Measurements from ENCODE around the gene MYADM.
"Not testable (repeated sequence)": the region's sequence is repeated elsewhere in the genome, so short reads cannot be mapped to it uniquely, and the experiment has no call there.

MYADM gene

DNA sequence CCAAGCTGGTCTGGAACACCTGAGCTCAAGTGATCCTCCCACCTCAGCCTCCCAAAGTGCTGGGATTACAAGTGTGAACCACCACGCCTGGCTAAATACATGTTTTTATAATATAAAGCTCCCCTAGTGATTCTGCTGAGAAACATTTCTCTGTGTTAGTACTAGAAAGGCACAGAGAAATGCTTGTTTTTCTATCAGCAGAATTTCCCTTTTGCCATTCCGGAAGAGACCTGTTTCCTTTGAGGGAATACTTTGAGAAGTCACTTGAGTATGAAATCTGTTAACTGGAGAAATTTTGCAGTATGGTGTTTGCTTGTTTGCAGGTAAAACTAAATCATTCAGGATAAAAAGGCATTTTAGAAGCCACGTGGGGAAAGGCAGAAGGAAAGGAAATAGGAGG lies 39.2 kb upstream of the MYADM start:
- Histone ChIP-seq H3K27ac (ENCODE audit: extremely low read depth, low read depth, low read length) (no peak overlapping the region), H3K36me3 (ENCODE audit: control insufficient read depth in 2 of 2, insufficient read depth in 1 of 2, low read length in 2 of 2) (no peaks in the 10 kb centered on the region), H3K4me1 (ENCODE audit: control insufficient read depth, insufficient read depth, low read length) (no peaks in the 10 kb centered on the region), H3K9me3 (ENCODE audit: control insufficient read depth, insufficient read depth, low read depth, low read length) (no peaks in the 10 kb centered on the region), H3K4me3 (ENCODE audit: low read depth, low read length) (no peak overlapping the region)
- no peak for TF ChIP-seq ZNF239 (tag by site-specific recombination; IDR thresholded peaks at IDR 0.05)
- TF ChIP-seq, protein P1, sequence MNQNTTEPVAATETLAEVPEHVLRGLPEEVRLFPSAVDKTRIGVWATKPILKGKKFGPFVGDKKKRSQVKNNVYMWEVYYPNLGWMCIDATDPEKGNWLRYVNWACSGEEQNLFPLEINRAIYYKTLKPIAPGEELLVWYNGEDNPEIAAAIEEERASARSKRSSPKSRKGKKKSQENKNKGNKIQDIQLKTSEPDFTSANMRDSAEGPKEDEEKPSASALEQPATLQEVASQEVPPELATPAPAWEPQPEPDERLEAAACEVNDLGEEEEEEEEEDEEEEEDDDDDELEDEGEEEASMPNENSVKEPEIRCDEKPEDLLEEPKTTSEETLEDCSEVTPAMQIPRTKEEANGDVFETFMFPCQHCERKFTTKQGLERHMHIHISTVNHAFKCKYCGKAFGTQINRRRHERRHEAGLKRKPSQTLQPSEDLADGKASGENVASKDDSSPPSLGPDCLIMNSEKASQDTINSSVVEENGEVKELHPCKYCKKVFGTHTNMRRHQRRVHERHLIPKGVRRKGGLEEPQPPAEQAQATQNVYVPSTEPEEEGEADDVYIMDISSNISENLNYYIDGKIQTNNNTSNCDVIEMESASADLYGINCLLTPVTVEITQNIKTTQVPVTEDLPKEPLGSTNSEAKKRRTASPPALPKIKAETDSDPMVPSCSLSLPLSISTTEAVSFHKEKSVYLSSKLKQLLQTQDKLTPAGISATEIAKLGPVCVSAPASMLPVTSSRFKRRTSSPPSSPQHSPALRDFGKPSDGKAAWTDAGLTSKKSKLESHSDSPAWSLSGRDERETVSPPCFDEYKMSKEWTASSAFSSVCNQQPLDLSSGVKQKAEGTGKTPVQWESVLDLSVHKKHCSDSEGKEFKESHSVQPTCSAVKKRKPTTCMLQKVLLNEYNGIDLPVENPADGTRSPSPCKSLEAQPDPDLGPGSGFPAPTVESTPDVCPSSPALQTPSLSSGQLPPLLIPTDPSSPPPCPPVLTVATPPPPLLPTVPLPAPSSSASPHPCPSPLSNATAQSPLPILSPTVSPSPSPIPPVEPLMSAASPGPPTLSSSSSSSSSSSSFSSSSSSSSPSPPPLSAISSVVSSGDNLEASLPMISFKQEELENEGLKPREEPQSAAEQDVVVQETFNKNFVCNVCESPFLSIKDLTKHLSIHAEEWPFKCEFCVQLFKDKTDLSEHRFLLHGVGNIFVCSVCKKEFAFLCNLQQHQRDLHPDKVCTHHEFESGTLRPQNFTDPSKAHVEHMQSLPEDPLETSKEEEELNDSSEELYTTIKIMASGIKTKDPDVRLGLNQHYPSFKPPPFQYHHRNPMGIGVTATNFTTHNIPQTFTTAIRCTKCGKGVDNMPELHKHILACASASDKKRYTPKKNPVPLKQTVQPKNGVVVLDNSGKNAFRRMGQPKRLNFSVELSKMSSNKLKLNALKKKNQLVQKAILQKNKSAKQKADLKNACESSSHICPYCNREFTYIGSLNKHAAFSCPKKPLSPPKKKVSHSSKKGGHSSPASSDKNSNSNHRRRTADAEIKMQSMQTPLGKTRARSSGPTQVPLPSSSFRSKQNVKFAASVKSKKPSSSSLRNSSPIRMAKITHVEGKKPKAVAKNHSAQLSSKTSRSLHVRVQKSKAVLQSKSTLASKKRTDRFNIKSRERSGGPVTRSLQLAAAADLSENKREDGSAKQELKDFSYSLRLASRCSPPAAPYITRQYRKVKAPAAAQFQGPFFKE (tag by site-specific recombination; IDR thresholded peaks at IDR 0.05; ENCODE audit: borderline replicate concordance): no peak
- no peak for TF ChIP-seq ZNF335 (tag by site-specific recombination; conservative IDR thresholded peaks at IDR 0.05)
- TF ChIP-seq ZNF248 (tag by site-specific recombination; IDR thresholded peaks at IDR 0.05): no peak
- TF ChIP-seq HOXC10 (CRISPR knock-in tag; IDR thresholded peaks at IDR 0.05): no peak
- no peak for TF ChIP-seq GLIS2 (tag by site-specific recombination; IDR thresholded peaks at IDR 0.05)
- TF ChIP-seq ZNF132 (tag by site-specific recombination; IDR thresholded peaks at IDR 0.05; ENCODE audit: borderline replicate concordance): no peak
- no peak for TF ChIP-seq SP3 (tag by site-specific recombination; IDR thresholded peaks at IDR 0.05)
- no peak for TF ChIP-seq ZNF10 (tag by site-specific recombination; IDR thresholded peaks at IDR 0.05)
- TF ChIP-seq ZNF501 (tag by site-specific recombination; IDR thresholded peaks at IDR 0.05): no peak
- no peak for TF ChIP-seq ZNF777 (tag by site-specific recombination; IDR thresholded peaks at IDR 0.05; ENCODE audit: borderline replicate concordance)
- TF ChIP-seq ZNF302 (tag by site-specific recombination; IDR thresholded peaks at IDR 0.05; ENCODE audit: low read depth): no peak
- no peak for TF ChIP-seq KLF7 (tag by site-specific recombination; IDR thresholded peaks at IDR 0.05; ENCODE audit: borderline replicate concordance)
- TF ChIP-seq, protein P2, sequence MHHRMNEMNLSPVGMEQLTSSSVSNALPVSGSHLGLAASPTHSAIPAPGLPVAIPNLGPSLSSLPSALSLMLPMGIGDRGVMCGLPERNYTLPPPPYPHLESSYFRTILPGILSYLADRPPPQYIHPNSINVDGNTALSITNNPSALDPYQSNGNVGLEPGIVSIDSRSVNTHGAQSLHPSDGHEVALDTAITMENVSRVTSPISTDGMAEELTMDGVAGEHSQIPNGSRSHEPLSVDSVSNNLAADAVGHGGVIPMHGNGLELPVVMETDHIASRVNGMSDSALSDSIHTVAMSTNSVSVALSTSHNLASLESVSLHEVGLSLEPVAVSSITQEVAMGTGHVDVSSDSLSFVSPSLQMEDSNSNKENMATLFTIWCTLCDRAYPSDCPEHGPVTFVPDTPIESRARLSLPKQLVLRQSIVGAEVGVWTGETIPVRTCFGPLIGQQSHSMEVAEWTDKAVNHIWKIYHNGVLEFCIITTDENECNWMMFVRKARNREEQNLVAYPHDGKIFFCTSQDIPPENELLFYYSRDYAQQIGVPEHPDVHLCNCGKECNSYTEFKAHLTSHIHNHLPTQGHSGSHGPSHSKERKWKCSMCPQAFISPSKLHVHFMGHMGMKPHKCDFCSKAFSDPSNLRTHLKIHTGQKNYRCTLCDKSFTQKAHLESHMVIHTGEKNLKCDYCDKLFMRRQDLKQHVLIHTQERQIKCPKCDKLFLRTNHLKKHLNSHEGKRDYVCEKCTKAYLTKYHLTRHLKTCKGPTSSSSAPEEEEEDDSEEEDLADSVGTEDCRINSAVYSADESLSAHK (tag by site-specific recombination; IDR thresholded peaks at IDR 0.05): no peak
- no peak for TF ChIP-seq FEZF1 (tag by site-specific recombination; IDR thresholded peaks at IDR 0.05)
- TF ChIP-seq KLF10 (tag by site-specific recombination; IDR thresholded peaks at IDR 0.05): no peak
- no peak for TF ChIP-seq ZNF140 (tag by site-specific recombination; IDR thresholded peaks at IDR 0.05)
- TF ChIP-seq ZNF596 (tag by site-specific recombination; IDR thresholded peaks at IDR 0.05): no peak
- ChIA-PET CTCF (interaction anchor here (1.2 kb wide), 1 partner anchor 19 kb away, joined by 3 read pairs; no protein-coding TSS in a partner anchor), POLR2A (no interaction called here)

DNA sequence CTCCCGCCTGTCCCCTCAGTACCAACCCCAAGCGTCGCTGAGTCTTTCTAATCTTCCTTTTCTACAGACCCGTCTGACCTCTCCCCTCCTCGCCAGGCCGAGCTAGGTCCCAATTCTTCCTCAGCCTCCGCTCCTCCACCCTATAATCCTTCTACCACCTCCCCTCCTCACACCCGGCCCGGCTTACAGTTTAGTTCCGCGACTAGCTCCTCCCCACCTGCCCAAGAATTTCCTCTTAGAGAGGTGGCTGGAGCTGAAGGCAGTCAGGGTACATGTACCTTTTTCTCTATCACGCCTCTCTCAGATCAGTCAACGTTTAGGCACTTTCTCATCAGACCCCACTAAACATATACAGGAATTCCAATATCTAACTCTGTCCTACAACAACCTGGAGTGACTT lies 34.8 kb upstream of the MYADM start:
- H3K4me3 ChIP-seq (ENCODE audit: low read depth, low read length); H3K27ac ChIP-seq (ENCODE audit: extremely low read depth, low read depth, low read length); H3K36me3 ChIP-seq (ENCODE audit: control insufficient read depth in 2 of 2, insufficient read depth in 1 of 2, low read length in 2 of 2); POLR2A ChIA-PET; H3K9me3 ChIP-seq (ENCODE audit: control insufficient read depth, insufficient read depth, low read depth, low read length); H3K4me1 ChIP-seq (ENCODE audit: control insufficient read depth, insufficient read depth, low read length): not testable (repeated sequence)
- CTCF ChIA-PET: interaction anchor here (1.1 kb wide), 1 partner anchor 192 kb away, joined by 4 read pairs; no protein-coding TSS in a partner anchor

DNA sequence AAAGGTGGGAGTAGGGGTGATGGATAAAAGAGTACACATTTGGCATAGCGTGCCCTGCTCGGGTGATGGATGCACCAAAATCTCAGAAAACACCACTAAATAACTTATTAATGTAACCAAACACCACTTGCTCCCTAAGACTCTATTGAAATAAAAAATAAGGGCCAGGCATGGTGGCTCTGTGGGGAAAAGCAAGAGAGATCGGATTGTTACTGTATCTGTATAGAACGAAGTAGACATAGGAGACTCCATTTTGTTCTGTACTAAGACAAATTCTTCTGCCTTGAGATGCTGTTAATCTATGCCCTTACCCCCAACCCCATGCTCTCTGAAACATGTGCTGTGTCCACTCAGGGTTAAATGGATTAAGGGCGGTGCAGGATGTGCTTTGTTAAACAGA lies 29.2 kb upstream of the MYADM start:
- POLR2A ChIA-PET; H3K27ac ChIP-seq (ENCODE audit: extremely low read depth, low read depth, low read length); CTCF ChIA-PET: not testable (repeated sequence)

DNA sequence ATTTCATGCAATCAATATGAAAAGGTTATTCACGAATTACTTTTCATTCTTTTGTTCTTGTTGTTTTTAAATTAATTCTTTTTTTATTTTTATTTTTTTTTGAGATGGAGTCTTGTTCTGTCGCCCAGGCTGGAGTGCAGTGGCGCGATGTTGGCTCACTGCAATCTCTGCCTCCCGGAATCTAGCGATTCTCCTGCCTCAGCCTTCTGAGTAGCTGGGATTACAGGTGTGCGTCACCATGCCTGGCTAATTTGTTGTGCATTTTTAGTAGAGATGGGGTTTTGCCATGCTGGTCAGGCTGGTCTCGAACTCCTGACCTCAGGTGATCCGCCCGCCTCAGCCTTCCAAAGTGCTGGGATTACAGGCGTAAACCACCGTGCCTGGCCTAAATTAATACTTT lies 27.4 kb upstream of the MYADM start:
- H3K36me3 ChIP-seq (ENCODE audit: control insufficient read depth in 2 of 2, insufficient read depth in 1 of 2, low read length in 2 of 2); H3K27ac ChIP-seq (ENCODE audit: extremely low read depth, low read depth, low read length); H3K4me1 ChIP-seq (ENCODE audit: control insufficient read depth, insufficient read depth, low read length); H3K4me3 ChIP-seq (ENCODE audit: low read depth, low read length); H3K9me3 ChIP-seq (ENCODE audit: control insufficient read depth, insufficient read depth, low read depth, low read length); POLR2A ChIA-PET: not testable (repeated sequence)
- CTCF ChIA-PET: interaction anchor here (0.6 to 2.3 kb wide), 5 partner anchors 16 to 341 kb away, joined by 3 to 8 read pairs (median 3); no protein-coding TSS in a partner anchor

More for the DNA sequence above, 29.2 kb upstream of the MYADM start:
- not testable (repeated sequence) for H3K36me3 ChIP-seq (ENCODE audit: control insufficient read depth in 2 of 2, insufficient read depth in 1 of 2, low read length in 2 of 2); H3K4me3 ChIP-seq (ENCODE audit: low read depth, low read length); H3K9me3 ChIP-seq (ENCODE audit: control insufficient read depth, insufficient read depth, low read depth, low read length); H3K4me1 ChIP-seq (ENCODE audit: control insufficient read depth, insufficient read depth, low read length)

DNA sequence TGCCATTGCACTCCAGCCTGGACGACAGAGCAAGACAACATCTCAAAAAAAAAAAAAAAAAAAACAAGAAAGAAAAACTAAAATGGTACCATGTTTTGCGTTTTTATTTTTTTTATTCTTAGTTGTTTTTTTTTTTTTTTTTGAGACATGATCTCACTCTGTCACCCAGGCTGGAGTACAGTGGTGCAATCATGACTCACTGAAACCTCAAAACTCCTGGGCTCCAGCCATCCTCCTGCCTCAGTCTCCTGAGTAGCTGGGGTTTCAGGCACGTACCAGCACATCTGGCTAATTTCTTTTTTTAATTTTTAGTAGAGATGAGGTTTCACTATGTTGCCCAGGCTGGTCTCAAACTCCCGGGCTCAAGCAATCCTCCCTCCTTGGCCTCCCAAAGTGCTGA lies 26.8 kb upstream of the MYADM start:
- H3K27ac ChIP-seq (ENCODE audit: extremely low read depth, low read depth, low read length); H3K36me3 ChIP-seq (ENCODE audit: control insufficient read depth in 2 of 2, insufficient read depth in 1 of 2, low read length in 2 of 2); POLR2A ChIA-PET; H3K4me3 ChIP-seq (ENCODE audit: low read depth, low read length); H3K4me1 ChIP-seq (ENCODE audit: control insufficient read depth, insufficient read depth, low read length); H3K9me3 ChIP-seq (ENCODE audit: control insufficient read depth, insufficient read depth, low read depth, low read length): not testable (repeated sequence)
- CTCF ChIA-PET: interaction anchor here (0.6 to 2.3 kb wide), 14 partner anchors 11 to 409 kb away, joined by 3 to 24 read pairs (median 6); no protein-coding TSS in a partner anchor
